GM18909 (cell line): ENCODE data around the gene STYXL2.

Experiments used
- ATAC-seq: cut with Tn5 transposase; IDR thresholded peaks from one replicate; pipeline ENCODE4 v1.9.1; 2021; ENCODE audit warnings: mild to moderate bottlenecking; ENCODE audit not compliant: unreplicated experiment, poor library complexity

Gene STYXL2

DNA sequence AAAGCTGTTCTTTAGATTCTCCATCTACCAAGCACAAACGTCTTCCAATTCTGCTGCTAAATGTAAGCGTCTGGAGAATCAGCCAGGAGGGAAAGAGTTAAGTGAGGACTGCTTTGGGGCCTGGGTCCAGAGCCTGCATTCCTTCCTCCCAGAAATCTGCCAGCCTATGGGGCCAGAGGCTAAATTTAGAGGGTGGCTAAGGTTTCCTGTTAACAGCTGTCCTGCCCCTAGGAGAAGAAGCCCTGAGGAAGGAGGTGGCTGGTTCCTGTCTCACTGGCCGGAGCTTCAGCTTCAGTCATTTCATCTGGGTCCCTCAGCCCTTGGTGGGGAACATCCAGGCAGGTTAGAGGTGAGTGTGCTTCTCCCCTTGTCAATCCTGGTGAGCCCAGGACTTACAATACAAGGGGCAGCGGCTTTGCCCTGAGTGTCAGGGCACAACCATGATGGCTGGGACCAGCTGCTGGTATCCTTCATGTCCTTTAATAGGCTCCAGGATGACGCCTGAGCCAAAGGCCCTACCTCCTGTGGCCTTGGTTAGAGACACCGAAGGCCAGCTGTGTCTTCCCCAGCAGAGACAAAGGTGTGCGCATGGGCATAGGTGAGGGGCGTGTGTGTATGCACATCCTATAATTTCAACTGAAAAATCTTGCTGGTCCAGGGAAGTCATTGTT, at the start of gene STYXL2:
TSS of gene STYXL2 (plus strand) at position 230 of the 671 bp plus-strand sequence. CDS start 775 bp downstream, outside the sequence.
- ATAC-seq, result no peak

DNA sequence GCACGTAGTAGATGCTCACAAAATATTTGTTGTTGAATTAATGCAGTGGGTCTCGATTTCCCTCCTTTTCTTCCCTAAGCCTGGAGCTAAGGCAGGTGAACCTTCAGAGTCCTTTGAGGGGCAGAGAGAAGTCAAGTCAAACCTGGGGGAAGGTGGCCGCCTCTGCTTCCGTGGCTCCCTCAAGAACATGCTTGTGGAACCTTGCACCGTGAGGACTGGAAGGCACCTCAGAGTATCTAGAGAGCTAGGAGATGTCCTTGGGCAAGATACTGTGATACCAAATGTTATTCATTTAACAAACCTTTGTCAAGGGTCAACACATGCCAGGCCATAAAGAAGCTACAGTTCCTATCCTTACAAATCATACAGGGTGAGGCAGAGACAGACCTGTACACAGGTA, 42.0 kb upstream of the STYXL2 start:
- no peak for ATAC-seq

DNA sequence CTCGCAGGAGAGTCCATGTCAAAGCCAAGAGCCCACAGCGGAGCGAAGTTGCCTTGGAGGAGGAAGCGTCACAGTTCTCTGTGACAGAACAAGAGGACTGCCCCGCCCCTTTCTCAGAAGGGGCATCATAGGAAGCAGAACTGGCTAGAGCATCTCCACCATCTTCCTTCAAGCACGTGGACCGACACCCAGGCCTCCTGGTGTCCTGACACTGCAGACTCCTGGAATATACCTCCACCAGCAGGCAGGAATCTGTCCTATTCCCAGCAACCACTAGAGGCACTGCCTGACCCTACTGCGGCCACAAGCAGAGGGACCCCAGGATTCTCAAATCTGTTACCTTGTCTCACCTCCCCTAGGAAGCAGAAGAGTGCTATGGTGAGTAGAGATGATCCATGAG, 41.5 kb upstream of the STYXL2 start:
- no peak for ATAC-seq

DNA sequence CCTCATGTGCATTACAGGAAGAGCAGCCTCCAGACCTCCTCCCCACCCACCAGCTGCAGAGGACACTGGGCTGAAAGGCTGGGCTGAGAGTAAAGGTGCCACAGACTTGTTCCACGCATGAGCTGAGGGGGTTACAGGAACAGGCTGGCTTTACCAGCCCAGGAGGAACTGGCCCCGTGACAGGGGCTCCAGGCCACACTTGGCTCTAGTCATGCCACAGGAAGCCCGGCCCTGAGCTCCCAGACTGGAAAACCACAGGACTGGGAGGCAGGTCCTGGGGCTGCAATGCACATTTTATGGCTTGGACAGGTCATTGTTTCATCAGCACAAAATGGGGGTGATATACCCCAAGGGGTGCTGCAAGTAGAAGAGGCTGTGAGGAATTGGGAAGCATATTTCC, 39.3 kb upstream of the STYXL2 start:
- ATAC-seq, result no peak

DNA sequence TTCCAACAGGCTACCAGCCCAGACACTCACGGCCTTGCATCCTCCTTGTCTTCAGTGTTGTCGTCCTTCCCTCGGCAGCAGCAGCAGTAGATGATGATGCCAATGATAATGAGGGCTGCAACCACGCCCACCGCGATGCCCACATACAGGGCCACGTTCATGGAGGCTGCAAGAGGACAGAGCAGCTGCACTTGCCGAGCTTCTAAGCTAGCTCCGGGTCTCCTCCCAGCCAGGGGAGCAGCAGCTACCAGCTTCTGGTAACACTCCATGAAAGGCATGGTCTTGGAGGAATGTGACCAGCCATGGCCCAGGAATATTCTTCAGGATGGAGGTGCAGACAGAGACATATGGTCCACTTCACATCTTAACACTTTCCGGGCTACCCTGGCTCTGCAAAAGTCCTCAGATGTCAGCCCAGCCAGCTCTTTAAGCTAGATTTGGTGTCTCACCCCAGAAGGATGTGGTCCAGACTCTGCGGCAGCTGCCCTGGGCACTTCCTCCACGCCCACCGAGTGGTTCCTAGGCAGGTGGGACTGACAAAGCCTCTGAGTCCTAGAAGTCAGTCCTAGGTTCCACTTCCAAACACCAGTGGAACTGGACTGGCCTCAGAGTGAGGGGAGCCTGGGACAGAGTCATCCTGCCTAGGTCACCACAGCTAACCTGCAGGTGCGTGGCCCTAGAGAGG, 38.8 kb upstream of the STYXL2 start:
- no peak for ATAC-seq

DNA sequence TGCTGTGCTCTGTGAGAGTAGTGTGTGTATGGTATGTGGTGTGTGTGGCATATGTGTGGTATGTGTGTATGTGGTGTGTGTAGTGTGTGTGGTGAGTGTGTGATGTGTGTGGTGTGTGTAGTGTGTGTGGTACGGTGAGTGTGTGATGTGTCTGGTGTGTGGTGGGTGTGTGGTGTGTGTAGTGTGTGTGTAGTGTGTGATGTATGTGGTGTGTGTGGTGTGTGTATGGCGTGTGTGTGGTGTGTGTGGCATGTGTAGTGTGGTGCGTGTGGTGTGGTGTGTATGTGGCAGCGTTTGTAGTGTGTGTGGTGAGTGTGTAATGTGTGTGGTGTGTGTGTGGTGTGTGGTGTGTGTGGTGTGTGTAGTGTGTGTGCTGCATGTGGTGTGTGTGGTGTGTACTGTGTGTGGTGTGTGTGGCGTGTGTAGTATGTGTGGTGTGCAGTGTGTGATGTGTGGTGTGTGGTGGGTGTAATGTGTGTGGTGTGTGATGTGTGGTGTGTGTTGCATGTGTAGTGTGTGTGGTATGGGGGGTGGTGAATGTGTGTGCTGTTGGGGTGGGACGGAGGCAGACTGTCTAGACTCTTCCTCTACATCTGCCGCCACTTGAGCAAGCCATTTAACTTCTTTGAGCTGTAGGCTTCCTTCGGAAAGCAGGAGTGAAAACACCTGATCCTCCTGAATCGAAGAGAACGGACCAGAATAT, 37.2 kb upstream of the STYXL2 start:
- ATAC-seq, result peak; percentile 15

DNA sequence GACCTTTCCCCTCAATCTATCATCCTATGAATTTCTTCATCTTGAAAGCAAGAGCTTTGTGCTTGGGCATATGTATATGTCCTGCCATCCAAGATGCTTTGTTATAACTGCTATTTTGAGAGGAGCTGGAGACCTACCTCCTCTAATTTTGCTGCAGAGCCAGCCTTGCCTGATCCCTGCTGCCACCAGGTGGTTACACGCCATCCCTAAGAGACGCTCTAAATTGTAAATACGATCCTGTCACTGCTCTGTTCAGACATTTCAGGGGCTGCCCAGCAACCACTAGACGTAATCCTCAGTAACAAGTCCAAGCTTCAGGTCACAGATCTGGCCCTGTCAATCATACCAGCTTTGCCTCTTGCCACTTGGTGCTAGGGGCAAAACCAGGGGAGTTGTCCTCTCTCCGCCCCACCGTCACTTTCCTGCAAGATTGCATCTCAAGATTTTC, 36.6 kb upstream of the STYXL2 start:
- peak; percentile 70 for ATAC-seq

DNA sequence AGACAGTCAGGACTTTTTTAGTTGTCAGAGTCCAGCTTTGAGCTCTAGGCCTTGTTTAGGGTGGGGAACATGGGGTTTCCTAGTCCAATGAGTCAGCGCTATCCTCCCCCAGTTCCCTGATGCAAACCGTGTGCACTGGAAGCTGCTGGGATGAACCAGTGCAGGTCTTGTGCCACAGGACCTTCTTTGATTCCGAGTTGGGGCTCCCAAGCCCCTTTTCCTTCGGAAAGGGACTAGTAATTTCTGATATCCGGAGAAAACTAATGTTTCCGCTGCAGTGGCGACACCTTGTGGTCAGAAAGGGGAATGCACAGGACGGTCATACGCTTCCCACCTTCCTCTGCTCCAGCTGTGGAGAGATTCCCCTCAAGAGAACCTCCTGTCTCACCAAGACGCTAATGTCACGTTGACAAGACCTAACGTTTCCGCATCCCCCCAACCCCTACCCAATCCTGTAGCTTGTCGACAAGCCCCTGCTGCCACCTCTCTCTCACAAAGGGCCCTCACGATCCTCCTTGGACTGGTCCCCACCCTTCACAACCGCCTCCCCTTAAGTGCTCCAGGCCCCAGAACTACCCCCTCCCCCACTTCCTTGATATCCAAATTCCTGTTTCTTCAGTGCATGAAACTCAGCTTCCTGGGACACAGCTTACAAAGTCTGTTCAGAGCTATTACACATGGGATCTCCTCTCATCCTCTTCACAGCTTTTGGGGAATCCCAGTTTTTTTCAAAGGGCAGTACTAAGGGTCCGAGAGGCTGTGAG, 34.6 kb upstream of the STYXL2 start:
- ATAC-seq, result peak; percentile 42

DNA sequence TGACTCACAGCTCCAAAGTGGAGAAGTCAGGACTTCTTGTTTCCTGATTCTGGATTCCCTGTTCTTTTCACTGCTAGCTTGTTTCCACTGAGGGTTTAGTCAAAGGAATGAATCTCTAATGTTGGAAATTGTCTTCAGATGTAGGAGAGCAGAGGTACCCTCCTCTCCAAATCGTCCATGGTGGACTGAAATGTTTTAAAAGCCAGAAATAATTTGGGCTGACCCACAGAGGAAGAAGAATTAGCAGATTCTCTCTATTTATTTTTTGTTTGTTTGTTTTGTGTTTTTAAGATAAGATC, 34.1 kb upstream of the STYXL2 start:
- ATAC-seq, result no peak

DNA sequence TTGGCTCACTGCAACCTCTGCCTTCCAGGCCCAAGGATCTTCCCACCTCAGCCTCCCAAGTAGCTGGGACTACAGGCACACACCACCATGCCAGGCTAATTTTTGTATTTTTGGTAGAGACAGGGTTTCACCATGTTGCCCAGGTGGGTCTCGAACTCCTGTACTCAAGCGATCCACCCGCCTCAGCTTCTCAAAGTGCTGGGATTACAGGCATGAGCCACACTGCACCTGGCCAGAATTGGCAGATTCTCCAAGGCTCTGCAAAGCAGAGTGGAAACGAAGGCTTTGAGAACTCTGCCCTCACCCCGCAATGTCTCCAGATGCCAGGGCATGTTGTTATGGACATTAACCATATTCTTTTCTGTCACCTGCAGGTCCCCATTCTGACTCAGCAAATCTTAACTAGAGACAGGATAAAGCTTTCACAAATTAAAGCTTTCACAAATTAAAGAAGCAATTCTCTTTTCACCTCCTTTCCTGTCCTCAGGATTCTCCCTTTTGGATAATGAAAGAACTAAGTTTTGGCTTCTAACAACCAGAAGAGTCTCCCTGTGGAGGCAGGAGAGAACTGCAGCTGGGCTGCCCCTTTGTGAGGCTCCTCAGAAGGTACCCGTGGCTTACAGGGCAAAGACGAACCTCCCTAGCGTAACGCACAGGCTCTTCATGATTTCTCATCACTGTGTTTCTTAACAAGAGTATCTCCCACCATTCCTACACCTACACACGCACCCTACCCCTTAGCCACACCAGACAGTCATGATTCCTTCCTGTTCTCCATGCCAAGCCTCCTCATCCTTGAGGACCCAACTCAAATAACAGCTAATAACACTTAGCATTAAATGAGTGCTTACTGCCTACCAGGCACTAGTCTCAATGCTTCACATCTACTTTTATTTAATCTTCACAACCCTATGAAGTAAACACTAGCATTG, 33.5 kb upstream of the STYXL2 start:
- no peak for ATAC-seq

DNA sequence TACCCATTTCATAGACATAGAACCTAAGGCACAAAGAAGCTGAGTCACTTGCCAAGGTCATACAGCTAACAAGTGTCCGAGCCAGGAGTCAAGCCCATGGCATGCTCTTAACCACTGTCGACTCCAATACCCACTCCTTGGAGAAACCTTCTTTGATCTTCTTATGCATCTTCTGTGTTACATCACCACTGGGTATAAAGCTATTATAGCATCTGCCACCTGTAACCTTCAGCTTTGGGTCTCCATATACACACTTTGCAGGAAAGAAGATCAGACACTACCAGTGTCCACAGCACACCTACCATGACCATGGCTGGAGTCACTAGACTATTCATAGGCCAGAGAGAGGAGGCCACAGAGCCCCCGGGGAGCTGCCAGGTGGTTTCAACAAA, 32.8 kb upstream of the STYXL2 start:
- no peak for ATAC-seq

DNA sequence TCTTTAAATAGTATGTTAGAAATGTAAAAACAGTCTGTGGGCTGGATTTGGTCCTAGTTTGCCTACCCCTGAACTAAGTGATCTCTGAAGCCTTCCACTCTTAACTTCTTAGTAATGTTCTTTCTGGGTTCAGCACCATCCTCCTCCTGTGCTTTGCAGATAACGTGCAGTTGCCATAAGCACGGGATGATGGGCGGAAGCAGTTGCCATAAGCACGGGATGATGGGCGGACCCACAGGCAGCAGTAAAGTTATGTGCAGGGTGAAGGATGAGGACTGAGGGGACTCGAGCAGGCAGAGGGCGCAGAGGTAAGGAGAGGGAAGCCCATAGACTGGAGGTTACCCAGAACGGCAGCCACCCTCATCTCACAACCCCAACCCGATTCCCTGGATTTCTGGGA, 29.3 kb upstream of the STYXL2 start:
- ATAC-seq, result no peak

DNA sequence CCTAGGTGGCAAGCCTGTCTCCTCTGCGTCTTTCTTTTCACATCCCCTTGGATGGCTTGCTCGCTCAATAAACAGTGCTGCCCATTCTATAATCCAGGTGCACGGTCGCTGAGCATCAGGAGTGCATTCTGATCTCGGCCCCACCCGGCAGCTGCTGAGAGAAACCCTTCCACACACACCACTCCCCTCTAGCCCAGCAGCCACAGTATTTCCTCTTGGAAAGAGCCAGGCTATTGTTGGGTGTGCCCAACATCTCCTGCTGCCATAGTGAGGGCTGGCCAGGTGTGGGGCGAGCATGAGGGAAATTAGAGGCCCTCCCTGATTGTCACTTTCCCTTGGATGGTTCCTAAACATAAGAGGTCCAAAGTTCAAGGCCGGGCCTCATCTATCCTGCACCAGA, 28.4 kb upstream of the STYXL2 start:
- ATAC-seq, result no peak

DNA sequence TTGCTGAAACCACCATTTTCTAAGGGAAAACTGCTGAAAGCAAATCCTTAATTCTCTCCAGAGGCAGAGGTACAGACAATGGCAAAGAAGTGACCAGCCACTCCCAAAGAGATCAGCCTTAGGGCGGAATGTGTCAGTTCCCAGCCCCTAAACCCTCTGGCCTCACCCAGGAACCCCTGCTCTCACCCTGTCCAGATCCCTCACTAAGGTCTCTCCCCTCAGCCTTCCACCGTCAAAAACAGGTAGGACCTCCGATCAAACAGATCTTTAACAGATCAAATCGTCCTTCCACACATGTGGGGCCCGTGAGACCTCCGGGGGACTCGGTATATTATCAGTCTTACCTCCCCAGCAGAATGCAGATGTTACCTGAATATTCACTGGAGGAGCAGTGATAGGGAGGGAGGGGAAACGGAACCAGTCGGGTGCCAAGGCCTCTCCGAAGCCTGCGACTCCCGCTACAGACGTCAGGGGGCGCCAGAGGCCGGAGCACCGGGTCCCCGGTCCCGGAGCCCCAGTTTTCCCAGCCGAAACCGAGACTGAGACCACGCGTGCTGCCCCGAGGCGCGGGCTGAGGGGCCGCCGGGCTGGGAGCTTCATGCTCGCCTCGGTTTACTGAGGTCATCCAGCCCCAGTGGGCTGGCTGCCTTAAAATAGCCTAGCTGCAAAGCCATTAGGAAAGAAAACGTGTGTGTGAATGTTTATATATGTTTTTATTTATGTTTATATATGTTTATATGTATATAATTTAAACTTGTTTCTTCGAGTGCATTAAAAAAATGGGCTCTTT, 27.3 kb upstream of the STYXL2 start:
- ATAC-seq, result no peak

DNA sequence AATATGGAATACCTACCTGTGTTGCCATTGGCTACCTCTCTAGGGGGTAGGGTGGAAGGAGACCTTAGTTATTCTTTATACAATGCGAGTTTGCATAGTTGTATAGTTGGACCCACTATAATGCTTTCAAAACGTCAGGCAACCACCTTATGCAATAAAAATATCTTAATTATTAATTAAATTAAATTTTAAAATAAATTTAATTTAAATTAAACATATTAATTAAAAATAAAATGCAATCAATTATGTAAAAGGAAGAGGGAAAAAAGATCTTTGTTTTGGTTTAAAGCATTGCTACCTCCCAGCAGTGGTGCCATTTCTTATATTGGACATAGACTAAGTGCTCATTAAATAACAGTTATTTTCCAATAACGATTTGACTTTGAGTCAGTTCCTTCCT, 26.0 kb upstream of the STYXL2 start:
- ATAC-seq, result no peak

DNA sequence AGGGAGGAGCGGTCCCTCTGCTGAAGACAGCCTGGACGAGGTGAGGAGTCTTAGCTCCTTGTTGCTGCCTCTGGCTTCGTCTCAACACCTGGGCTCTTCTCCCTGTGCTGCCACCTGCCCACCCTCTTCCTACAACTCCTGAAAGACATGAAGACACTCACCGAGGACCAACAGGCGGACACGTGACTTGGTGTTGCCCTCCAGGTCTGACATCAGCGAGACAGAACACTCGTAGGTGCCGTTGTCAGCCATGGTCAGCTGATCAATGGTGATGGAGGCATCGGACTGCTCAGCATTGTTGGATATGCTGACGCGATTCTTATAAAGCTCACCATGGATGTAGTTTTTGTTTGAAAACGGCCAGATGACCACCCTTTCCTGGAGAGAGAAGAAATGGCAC, 25.1 kb upstream of the STYXL2 start:
- ATAC-seq, result no peak

DNA sequence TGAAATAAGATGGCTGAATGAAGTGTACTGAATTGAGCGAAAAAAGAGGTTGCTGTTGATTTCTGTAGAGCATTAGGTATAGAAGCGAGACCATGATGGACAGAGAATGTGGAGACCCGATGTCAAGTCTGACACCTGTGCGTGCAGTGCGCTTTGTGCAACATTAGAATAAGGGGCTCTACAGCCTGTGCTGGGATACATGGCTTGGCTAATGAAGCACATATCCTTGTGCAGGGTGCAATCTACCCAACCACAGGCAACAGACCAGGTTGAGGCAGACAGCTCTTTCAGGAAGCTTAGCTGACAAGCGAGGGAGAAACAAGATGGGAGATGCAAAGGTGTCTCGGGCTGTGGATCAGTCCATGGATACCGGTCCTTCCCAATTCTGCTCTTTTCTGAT, 22.6 kb upstream of the STYXL2 start:
- ATAC-seq, result no peak

DNA sequence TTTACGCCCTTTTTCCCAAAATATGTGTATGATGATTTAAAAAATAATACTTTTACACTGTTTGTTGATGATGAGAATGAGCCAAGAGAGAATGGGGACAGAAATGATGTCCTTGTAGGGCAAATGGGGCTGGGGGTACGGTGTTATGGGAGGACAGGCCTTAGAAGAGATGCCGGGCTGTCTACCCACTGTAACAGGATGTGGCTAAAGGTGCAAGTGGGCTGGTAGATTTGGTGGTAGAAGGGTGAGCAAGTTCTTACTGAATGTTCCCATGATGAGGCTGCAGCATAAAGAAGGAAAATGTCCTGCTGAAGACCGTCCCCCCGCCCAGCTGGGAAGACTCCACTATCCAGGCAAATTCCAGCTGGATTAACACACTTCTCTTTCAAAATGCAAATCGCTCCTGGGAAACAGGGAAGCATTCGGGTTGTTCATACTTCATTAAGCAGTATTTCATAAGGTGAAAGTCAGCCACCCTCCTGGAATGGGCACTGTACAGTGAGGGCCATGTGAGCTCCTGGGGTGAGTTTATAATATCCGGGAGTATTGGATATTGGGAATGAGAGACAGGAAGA, 17.7 kb upstream of the STYXL2 start:
- no peak for ATAC-seq
